GM18498 (cell line): ENCODE data around the gene UBE2J2.
"Not testable (repeated sequence)": the region's sequence is repeated elsewhere in the genome, so short reads cannot be mapped to it uniquely, and the experiment has no call there.

ENCODE experiments used
- ATAC-seq: cut with Tn5 transposase; IDR thresholded peaks from one replicate; pipeline ENCODE4 v1.9.1; 2021; ENCODE audit warnings: mild to moderate bottlenecking, moderate library complexity; ENCODE audit not compliant: unreplicated experiment

UBE2J2 gene

GRCh38 chr1:1273512-1274298 is at the start of gene UBE2J2:
Gene UBE2J2 (minus strand): TSS chr1:1273854. CDS start chr1:1267992, 5,862 bp downstream.
- ATAC-seq: peak; percentile 89

GRCh38 chr1:1322952-1323351 is 49.3 kb upstream of the UBE2J2 start:
- no peak for ATAC-seq

DNA sequence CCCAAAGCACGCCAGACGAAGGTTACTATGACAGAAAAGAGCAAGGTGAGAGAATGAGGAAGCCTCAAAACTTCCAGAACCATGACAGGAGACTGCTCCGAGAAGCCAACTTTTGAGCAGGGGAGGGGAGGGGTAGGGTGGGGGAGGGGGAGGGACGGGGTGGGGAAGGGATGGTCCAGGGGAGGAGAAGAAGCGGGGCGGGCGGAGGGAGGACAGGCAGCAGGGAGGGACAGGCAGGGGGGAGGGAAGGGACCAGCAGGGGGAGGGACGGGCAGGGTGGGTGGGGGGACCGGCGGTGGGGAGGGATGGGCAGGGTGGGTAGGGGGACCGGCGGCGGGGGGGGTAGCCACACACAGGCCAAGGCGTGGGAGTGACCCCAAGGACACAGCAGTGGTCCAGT is 48.8 kb upstream of the UBE2J2 start:
- no peak for ATAC-seq

GRCh38 chr1:1321477-1321876 is 47.8 kb upstream of the UBE2J2 start:
- no peak for ATAC-seq

GRCh38 chr1:1320666-1321448 is 47.2 kb upstream of the UBE2J2 start:
- ATAC-seq: no peak

- ATAC-seq: no peak
Measured at GRCh38 chr1:1319646-1319941, 45.9 kb upstream of the UBE2J2 start.

GRCh38 chr1:1318777-1319645 is 45.4 kb upstream of the UBE2J2 start:
- no peak for ATAC-seq

DNA sequence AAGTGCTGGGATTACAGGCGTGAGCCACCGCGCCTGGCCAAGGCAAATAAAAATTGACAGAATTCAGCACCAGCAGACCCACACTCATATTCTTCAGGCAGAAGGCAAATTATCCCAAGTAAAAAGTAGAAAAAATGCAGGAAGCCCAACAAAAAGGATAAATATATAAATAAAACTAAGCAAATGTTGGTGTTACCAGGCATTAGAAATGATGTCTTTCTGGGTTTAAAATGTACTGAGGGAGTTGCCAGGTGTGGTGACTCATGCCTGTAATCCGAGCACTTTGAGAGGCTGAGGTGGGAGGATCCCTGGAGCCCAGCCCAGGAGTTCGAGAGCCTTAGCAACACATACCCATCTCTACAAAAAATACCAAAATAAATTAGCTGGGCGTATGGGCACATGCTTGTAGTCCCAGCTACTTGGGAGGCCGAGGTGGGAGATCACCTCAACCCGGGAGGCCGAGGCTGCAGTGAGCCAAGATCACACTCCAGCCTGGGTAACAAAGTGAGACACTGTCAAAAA is 44.5 kb upstream of the UBE2J2 start:
- ATAC-seq: no peak

DNA sequence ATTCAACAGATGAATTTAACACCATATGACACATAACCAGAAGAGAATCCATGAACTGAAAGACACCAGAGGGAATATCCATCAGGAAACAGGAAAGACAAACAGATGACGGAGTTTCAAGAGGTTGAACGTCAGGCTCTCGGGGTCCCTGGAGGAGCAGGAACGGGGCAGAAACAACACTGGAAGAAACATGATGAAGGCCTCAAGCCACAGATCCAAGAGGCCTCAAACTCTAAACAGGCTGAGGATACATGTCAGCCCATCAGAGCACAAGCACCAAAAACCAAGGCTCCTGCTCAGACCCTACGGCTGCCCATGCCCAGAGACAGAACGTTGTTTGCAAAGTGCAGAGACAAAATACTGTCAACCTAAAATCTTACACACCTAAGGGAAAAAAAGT is 43.8 kb upstream of the UBE2J2 start:
- ATAC-seq: no peak

GRCh38 chr1:1316199-1316598 is 42.5 kb upstream of the UBE2J2 start:
- not testable (repeated sequence) for ATAC-seq

- no peak for ATAC-seq
Measured at GRCh38 chr1:1315435-1315954, 41.8 kb upstream of the UBE2J2 start.

- no peak for ATAC-seq
Measured at GRCh38 chr1:1314678-1315335, 41.2 kb upstream of the UBE2J2 start.

DNA sequence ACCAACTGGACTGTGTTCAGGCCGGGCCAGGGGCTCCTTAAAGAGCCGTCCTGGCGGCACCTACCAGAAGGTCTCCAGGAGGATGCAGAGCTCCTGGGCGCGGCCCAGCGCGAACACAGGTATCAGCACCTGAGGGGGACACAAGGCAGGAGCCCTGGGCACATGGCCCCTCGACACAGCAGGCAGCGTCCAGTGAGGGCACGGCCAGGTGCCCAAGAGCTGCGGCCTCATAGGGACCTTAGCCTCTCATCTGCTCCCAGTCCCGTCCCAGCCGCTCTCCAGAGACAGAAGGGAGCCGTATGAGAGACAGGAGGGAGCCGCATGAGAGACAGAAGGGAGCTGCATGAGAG is 40.6 kb upstream of the UBE2J2 start:
- no peak for ATAC-seq

DNA sequence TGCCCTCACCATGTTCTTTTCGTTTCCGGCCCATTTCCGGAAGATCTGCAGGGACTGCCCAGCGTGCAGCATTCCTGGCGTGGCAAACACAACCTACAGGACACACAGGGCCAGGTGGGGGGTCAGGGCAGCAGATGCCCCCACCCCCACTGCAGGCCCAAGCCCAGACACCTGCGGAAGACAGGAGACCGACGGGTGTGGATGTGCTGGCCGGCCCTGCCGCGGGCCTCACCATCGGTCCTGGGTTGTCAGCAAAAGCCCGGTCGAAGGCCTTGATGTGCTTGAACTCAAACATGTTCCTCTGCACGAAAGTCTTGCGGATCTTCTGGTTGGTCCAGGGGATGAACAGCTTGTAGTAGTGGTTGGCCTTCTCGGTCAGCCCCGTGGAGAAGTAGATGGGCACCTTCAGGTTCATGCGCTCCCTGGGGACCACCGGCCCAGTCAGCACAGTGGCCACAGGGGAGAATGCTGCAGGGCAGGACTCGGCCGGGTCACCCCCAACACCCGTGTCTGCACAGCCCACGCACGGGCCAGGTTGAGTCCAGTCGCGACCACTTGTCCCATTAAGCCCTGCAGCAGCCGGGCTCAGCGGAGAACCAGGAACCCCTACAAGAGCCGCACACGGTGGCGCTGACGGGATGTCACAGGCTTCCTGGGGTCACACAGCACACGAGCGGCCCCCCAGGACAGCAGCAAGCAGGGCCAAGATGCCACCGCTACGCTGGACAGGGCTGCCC is 40.0 kb upstream of the UBE2J2 start:
- ATAC-seq: no peak

GRCh38 chr1:1312450-1313314 is 39.0 kb upstream of the UBE2J2 start:
- ATAC-seq: no peak

- no peak for ATAC-seq
Measured at GRCh38 chr1:1311107-1312104, 37.8 kb upstream of the UBE2J2 start.

- ATAC-seq: no peak
Measured at GRCh38 chr1:1310476-1311053, 36.9 kb upstream of the UBE2J2 start.

DNA sequence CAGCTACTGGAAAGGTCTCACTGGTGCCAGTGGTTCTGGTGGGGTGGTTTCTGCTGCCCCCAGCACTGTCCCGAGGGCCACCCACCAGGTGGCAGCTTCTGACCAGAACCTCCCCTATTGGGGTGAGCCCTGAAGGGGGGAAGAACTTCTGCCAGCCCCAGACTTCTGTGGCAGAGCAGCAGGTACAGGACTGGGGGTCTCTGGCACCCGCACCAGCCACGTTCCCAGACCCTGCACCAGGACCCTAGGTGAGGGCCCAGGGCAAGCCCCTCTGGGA is 36.4 kb upstream of the UBE2J2 start:
- ATAC-seq: no peak
